ENCODE results near the gene ALLC. TPM values are rescaled to one million over a fixed set of nuclear protein-coding genes. Genes with fewer than 3 reads are reported as not detected.

Gene ALLC
- total and polyA plus RNA-seq, 7 experiments from 2014 or later, result not detected

DNA sequence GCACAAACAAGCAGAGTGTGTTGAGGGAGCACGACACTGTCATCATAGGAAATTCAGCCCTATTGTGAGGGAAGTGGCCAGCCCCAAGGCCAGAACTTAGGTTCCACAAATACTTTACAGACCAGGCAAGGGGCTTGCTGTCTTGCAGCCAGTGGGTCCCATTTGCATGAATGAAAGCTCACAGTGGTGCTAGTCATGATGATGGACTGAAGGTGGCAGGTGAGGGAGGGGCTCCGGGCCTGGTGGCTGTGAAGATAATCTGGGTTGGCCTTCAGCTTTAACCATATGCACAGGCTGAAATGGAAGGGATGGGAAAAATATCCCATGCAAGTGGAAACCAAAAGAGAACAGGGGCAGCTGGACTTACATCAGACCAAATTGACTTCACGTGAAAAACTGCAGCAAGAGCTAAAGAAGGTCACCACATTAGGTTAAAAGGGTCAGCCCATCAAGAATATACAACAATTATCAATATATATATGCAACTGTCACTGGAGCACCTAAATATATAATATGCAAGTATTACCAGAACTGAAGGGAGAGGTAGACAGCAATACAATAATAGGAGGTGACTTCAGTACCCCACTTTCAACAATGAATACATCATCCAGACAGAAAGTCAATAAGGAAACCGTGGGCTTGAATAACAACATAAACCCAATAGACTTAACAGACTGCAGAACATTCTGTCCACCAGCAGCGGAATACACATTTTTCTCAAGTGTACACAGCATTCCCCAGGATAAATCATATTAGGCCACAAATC, 84.9 kb downstream of the ALLC start:
- no peak for DNase-seq
- H3K4me1 ChIP-seq (ENCODE audit: control insufficient read depth in 2 of 2, insufficient read depth in 2 of 2, low read length in 2 of 2), result no peaks in the 10 kb centered on the region
- Mint-ChIP-seq H3K9me3 (no peaks in the 10 kb centered on the region), H3K27me3 (peaks cover 10 to 48% (median 33%) of the 10 kb centered on the region in 5 donors), H3K27ac (no peak overlapping the region), H3K4me1 (no peaks in the 10 kb centered on the region), H3K36me3 (no peaks in the 10 kb centered on the region), H3K4me3 (no peak overlapping the region)
- H3K9me3 ChIP-seq (ENCODE audit: control insufficient read depth in 2 of 3, low read length in 3 of 3), result no peaks in the 10 kb centered on the region
- no peak for ATAC-seq
- H3K27ac ChIP-seq (ENCODE audit: low read depth, low read length), result no peak overlapping the region
- no peaks in the 10 kb centered on the region for H3K27me3 ChIP-seq (ENCODE audit: control insufficient read depth in 2 of 2, insufficient read depth in 2 of 2, low read length in 2 of 2)
- CTCF ChIA-PET, result no interaction called here
- no peaks in the 10 kb centered on the region for H3K36me3 ChIP-seq (ENCODE audit: control insufficient read depth in 2 of 3, insufficient read depth in 3 of 3, low read length in 3 of 3)
- intact Hi-C loops (cut with micrococcal nuclease), result no loop called here
- H3K4me3 ChIP-seq (ENCODE audit: low read length), result no peak overlapping the region
- POLR2A ChIA-PET, result no interaction called here

DNA sequence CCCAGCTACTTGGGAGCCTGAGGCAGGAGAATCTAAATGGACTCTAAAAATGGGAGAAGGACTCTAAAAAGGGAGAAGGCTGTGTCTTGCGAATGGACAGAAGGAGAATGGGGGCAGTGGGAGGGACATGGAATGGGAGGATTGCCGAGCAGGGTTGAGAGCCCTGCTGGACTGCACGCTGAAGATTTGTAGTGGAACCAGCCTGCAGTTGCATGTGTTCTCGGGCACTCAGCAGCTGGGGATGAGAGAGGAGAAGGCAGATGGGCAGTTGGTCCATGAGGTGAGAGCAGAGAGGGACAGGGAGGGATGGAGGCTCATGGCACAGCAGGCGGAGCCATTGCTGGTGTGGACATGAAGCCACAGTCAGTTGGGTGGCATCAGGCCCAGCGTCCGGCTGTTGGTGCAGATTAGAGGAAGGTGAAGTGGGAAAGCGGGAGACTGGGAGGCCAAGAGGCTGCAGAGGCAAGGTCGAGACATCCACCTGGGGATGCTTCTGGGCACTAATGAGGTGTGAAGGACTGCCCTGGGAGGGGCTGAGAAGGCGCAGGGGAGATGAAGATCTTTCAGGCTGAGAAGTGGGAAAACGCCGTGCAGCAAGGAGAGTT, 86.1 kb downstream of the ALLC start:
- Mint-ChIP-seq H3K4me3 (no peak overlapping the region), H3K36me3 (no peaks in the 10 kb centered on the region), H3K27me3 (peaks cover 10 to 45% (median 33%) of the 10 kb centered on the region in 5 donors), H3K4me1 (no peaks in the 10 kb centered on the region), H3K9me3 (no peaks in the 10 kb centered on the region), H3K27ac (peak overlapping the region in 2 of 9 donors; percentile 57 to 69)
- Histone ChIP-seq H3K9me3 (ENCODE audit: control insufficient read depth in 2 of 3, low read length in 3 of 3) (no peaks in the 10 kb centered on the region), H3K36me3 (ENCODE audit: control insufficient read depth in 2 of 3, insufficient read depth in 3 of 3, low read length in 3 of 3) (no peaks in the 10 kb centered on the region), H3K4me1 (ENCODE audit: control insufficient read depth in 2 of 2, insufficient read depth in 2 of 2, low read length in 2 of 2) (no peaks in the 10 kb centered on the region), H3K27ac (ENCODE audit: low read depth, low read length) (no peak overlapping the region), H3K27me3 (ENCODE audit: control insufficient read depth in 2 of 2, insufficient read depth in 2 of 2, low read length in 2 of 2) (no peaks in the 10 kb centered on the region), H3K4me3 (ENCODE audit: low read length) (no peak overlapping the region)
- no peak for DNase-seq
- ChIA-PET POLR2A (no interaction called here), CTCF (no interaction called here)
- intact Hi-C loops (cut with micrococcal nuclease), result no loop called here
- no peak for ATAC-seq

DNA sequence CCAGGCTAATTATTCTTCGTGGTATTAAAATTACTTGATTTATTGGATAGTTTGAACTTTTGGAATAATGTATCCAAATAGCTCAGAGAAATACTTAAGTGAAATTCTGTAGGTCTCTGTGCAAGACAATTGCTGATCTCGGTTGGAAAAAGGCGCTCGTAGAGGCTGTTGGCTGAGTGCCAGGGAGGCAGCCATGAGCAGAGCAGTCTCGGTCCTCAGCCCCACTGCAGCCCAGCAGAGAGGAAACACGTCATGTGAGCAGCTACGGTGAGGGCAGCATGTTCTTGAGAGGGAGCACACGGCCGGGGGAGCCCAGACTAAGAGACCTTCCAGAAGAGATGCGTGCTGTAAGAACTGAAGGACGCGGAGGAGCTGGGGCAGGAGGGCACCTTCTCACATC, 87.9 kb downstream of the ALLC start:
- Histone ChIP-seq H3K4me3 (ENCODE audit: low read length) (no peak overlapping the region), H3K27me3 (ENCODE audit: control insufficient read depth in 2 of 2, insufficient read depth in 2 of 2, low read length in 2 of 2) (no peaks in the 10 kb centered on the region), H3K36me3 (ENCODE audit: control insufficient read depth in 2 of 3, insufficient read depth in 3 of 3, low read length in 3 of 3) (no peaks in the 10 kb centered on the region), H3K9me3 (ENCODE audit: control insufficient read depth in 2 of 3, low read length in 3 of 3) (no peaks in the 10 kb centered on the region), H3K4me1 (ENCODE audit: control insufficient read depth in 2 of 2, insufficient read depth in 2 of 2, low read length in 2 of 2) (no peaks in the 10 kb centered on the region), H3K27ac (ENCODE audit: low read depth, low read length) (no peak overlapping the region)
- no peaks in the 10 kb centered on the region for H3K36me3 Mint-ChIP-seq
- CTCF ChIA-PET, result no interaction called here
- no peaks in the 10 kb centered on the region for H3K4me1 Mint-ChIP-seq
- H3K27me3 Mint-ChIP-seq, result peaks cover 3 to 52% (median 38%) of the 10 kb centered on the region in 5 donors
- no peak overlapping the region for H3K27ac Mint-ChIP-seq
- no peak overlapping the region for H3K4me3 Mint-ChIP-seq
- POLR2A ChIA-PET, result no interaction called here
- DNase-seq, result no peak
- no peak for ATAC-seq
- intact Hi-C loops (cut with micrococcal nuclease), result no loop called here
- no peaks in the 10 kb centered on the region for H3K9me3 Mint-ChIP-seq

DNA sequence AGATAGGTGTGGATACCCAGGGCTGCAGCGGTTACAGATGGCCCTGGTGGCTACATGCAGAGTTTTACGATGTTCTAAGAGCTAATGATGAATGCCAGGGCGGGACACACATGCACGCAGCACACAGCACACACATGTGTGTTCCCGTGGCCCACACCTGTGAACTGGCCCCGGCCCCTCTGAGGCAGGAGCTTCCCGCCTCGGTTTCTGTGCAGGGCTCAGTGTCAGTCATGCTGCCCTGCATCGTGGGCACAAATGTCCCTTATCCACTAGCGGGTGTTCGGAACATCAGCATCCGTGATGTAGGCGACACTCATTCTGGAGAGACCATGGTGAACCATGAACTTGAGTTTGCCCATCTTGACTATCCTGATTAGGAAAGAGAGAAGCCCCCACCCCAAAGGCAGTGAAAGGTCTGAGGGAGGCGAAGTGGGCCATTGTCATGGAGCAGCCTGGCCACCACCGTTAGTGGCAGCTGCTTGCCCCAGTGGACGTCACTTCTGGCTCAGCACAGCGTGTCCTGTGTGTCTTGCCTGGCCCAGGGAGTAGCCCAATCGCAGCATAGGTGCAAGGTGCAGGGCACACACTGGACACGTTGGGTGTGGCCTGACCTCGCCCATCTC, 89.1 kb downstream of the ALLC start:
- no peak overlapping the region for H3K4me3 ChIP-seq (ENCODE audit: low read length)
- no peak for ATAC-seq
- Mint-ChIP-seq H3K4me1 (no peaks in the 10 kb centered on the region), H3K36me3 (no peaks in the 10 kb centered on the region), H3K9me3 (no peaks in the 10 kb centered on the region), H3K27ac (no peak overlapping the region), H3K27me3 (peaks cover 0 to 52% (median 38%) of the 10 kb centered on the region in 5 donors), H3K4me3 (no peak overlapping the region)
- intact Hi-C loops (cut with micrococcal nuclease), result no loop called here
- ChIA-PET POLR2A (no interaction called here), CTCF (no interaction called here)
- H3K36me3 ChIP-seq (ENCODE audit: control insufficient read depth in 2 of 3, insufficient read depth in 3 of 3, low read length in 3 of 3), result no peaks in the 10 kb centered on the region
- H3K27ac ChIP-seq (ENCODE audit: low read depth, low read length), result no peak overlapping the region
- no peaks in the 10 kb centered on the region for H3K9me3 ChIP-seq (ENCODE audit: control insufficient read depth in 2 of 3, low read length in 3 of 3)
- no peak for DNase-seq
- H3K27me3 ChIP-seq (ENCODE audit: control insufficient read depth in 2 of 2, insufficient read depth in 2 of 2, low read length in 2 of 2), result no peaks in the 10 kb centered on the region
- no peaks in the 10 kb centered on the region for H3K4me1 ChIP-seq (ENCODE audit: control insufficient read depth in 2 of 2, insufficient read depth in 2 of 2, low read length in 2 of 2)

DNA sequence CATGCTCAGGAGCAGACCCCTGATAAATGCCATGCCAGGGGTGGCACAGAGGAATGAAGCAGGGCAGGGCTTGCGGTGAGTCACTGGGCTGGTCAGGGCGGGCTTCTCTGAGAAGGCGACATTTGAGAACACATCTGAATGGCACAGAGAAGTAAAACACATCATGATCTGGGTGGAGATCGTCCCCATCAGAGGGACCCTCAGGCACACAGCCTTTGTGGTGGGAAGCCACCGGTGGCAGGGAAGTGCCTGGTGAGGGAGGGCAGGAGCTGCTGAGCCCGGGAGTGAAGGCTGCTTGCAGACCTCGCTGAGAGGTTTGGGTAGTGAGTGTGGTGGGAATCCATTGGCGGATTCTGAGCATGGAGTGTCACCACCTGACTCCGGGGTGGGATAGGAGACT, 89.8 kb downstream of the ALLC start:
- no peak for DNase-seq
- Histone ChIP-seq H3K36me3 (ENCODE audit: control insufficient read depth in 2 of 3, insufficient read depth in 3 of 3, low read length in 3 of 3) (no peaks in the 10 kb centered on the region), H3K9me3 (ENCODE audit: control insufficient read depth in 2 of 3, low read length in 3 of 3) (no peaks in the 10 kb centered on the region), H3K4me3 (ENCODE audit: low read length) (no peak overlapping the region), H3K27me3 (ENCODE audit: control insufficient read depth in 2 of 2, insufficient read depth in 2 of 2, low read length in 2 of 2) (no peaks in the 10 kb centered on the region), H3K4me1 (ENCODE audit: control insufficient read depth in 2 of 2, insufficient read depth in 2 of 2, low read length in 2 of 2) (no peaks in the 10 kb centered on the region), H3K27ac (ENCODE audit: low read depth, low read length) (no peak overlapping the region)
- Mint-ChIP-seq H3K27ac (no peak overlapping the region), H3K4me3 (no peak overlapping the region), H3K9me3 (no peaks in the 10 kb centered on the region), H3K4me1 (no peaks in the 10 kb centered on the region), H3K27me3 (peaks cover 0 to 46% (median 33%) of the 10 kb centered on the region in 5 donors), H3K36me3 (no peaks in the 10 kb centered on the region)
- intact Hi-C loops (cut with micrococcal nuclease), result no loop called here
- ChIA-PET CTCF (no interaction called here), POLR2A (no interaction called here)
- ATAC-seq, result no peak

DNA sequence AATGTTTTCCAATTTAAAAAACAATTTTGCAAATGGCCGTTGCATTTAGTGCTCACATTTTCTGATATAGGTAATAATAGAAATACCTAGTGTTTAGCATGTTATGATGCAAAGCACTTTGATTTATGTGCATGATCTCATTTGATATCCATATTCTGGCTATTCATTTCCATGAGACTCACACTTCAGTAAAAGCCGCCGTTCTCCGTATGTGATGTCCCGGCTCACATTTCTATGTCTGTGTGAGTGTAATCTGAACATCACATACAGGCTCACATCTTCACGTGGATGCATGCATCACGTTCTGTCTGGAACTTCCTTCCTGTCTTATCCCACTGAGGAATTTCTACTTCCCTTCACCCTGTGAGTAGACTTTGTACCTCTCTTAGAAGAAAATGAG, 91.2 kb downstream of the ALLC start:
- ATAC-seq (no peak), DNase-seq (no peak)
- no peaks in the 10 kb centered on the region for H3K27me3 ChIP-seq (ENCODE audit: control insufficient read depth in 2 of 2, insufficient read depth in 2 of 2, low read length in 2 of 2)
- H3K9me3 ChIP-seq (ENCODE audit: control insufficient read depth in 2 of 3, low read length in 3 of 3), result no peaks in the 10 kb centered on the region
- ChIA-PET CTCF (no interaction called here), POLR2A (no interaction called here)
- no peaks in the 10 kb centered on the region for H3K36me3 Mint-ChIP-seq
- H3K36me3 ChIP-seq (ENCODE audit: control insufficient read depth in 2 of 3, insufficient read depth in 3 of 3, low read length in 3 of 3), result no peaks in the 10 kb centered on the region
- H3K27ac ChIP-seq (ENCODE audit: low read depth, low read length), result no peak overlapping the region
- no peaks in the 10 kb centered on the region for H3K4me1 Mint-ChIP-seq
- H3K4me3 ChIP-seq (ENCODE audit: low read length), result no peak overlapping the region
- intact Hi-C loops (cut with micrococcal nuclease), result no loop called here
- no peaks in the 10 kb centered on the region for H3K9me3 Mint-ChIP-seq
- H3K27me3 Mint-ChIP-seq, result peaks cover 0 to 46% (median 27%) of the 10 kb centered on the region in 5 donors
- H3K4me3 Mint-ChIP-seq, result no peak overlapping the region
- H3K4me1 ChIP-seq (ENCODE audit: control insufficient read depth in 2 of 2, insufficient read depth in 2 of 2, low read length in 2 of 2), result no peaks in the 10 kb centered on the region
- no peak overlapping the region for H3K27ac Mint-ChIP-seq

DNA sequence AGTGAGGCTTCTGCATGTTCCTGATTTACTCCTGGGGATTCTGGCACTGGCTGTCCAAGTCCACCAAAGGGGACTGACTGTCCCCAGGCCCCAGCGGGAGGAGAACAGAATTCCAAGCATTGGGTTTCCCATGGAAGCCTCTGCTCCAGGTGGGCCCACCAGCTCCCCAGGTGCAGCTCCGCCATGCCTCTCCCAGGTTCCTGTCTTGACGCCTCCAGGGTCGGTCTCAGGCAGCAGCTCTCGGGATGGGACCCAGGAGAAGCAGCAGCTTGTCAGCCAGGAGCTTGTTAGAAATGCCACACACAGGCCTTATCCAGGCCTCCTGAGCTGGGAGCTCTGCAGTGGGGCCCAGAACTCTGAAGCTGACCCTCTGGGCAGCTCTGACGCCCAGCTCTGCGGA, 93.3 kb downstream of the ALLC start:
- Histone ChIP-seq H3K9me3 (ENCODE audit: control insufficient read depth in 2 of 3, low read length in 3 of 3) (no peaks in the 10 kb centered on the region), H3K27ac (ENCODE audit: low read depth, low read length) (no peak overlapping the region), H3K4me3 (ENCODE audit: low read length) (no peak overlapping the region), H3K36me3 (ENCODE audit: control insufficient read depth in 2 of 3, insufficient read depth in 3 of 3, low read length in 3 of 3) (no peaks in the 10 kb centered on the region), H3K27me3 (ENCODE audit: control insufficient read depth in 2 of 2, insufficient read depth in 2 of 2, low read length in 2 of 2) (no peaks in the 10 kb centered on the region), H3K4me1 (ENCODE audit: control insufficient read depth in 2 of 2, insufficient read depth in 2 of 2, low read length in 2 of 2) (no peaks in the 10 kb centered on the region)
- DNase-seq (no peak), ATAC-seq (no peak)
- no peaks in the 10 kb centered on the region for H3K4me1 Mint-ChIP-seq
- peaks cover 0 to 35% (median 19%) of the 10 kb centered on the region in 5 donors for H3K27me3 Mint-ChIP-seq
- no peak overlapping the region for H3K4me3 Mint-ChIP-seq
- H3K27ac Mint-ChIP-seq, result no peak overlapping the region
- H3K9me3 Mint-ChIP-seq, result peaks cover 0 to 13% (median 0%) of the 10 kb centered on the region in 11 donors
- POLR2A ChIA-PET, result no interaction called here
- CTCF ChIA-PET, result no interaction called here
- intact Hi-C loops (cut with micrococcal nuclease), result no loop called here
- no peaks in the 10 kb centered on the region for H3K36me3 Mint-ChIP-seq

Measured in naive thymus-derived CD4-positive, alpha-beta T cell (primary cell).